ENCODE data around the gene NPW. TPM values are rescaled to one million over a fixed set of nuclear protein-coding genes. Genes with fewer than 3 reads are reported as not detected.

NPW gene
- total RNA-seq, 4 donors from 2014 or later: 2.8 to 9.1 TPM; not detected in 2

DNA sequence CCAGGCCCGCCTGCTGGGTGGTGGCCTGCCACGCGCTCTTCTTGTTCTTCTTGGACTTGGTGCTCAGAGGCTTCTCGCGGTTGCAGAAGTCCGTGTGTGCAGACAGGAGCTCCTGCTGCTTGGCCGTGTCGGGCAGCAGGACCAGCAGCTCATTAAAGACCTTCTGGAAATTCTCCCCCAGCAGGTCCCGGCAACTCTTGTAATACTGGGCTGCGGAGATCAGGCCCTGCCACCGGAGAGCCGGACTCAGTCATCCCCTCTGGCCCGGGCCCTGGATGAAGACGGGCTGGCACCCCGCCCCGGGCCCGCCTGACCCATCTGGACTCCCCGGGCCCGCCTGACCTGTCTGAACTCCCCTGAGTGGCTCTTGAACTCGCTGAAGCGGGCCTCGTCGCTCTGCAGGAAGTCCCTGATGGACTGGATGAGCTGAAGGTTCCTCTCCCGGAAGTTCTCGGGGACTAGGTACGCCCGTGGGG is 21.2 kb upstream of the NPW start:
- Histone ChIP-seq H3K4me1 (peaks cover 0 to 6% (median 0%) of the 10 kb centered on the region in 4 donors), H3K27ac (peak overlapping the region in 1 of 4 donors; percentile 40), H3K27me3 (no peaks in the 10 kb centered on the region), H3K36me3 (peaks cover 0 to 63% (median 3%) of the 10 kb centered on the region in 3 donors), H3K9me3 (no peaks in the 10 kb centered on the region), H3K4me3 (no peak overlapping the region)
- TF ChIP-seq, protein P1, sequence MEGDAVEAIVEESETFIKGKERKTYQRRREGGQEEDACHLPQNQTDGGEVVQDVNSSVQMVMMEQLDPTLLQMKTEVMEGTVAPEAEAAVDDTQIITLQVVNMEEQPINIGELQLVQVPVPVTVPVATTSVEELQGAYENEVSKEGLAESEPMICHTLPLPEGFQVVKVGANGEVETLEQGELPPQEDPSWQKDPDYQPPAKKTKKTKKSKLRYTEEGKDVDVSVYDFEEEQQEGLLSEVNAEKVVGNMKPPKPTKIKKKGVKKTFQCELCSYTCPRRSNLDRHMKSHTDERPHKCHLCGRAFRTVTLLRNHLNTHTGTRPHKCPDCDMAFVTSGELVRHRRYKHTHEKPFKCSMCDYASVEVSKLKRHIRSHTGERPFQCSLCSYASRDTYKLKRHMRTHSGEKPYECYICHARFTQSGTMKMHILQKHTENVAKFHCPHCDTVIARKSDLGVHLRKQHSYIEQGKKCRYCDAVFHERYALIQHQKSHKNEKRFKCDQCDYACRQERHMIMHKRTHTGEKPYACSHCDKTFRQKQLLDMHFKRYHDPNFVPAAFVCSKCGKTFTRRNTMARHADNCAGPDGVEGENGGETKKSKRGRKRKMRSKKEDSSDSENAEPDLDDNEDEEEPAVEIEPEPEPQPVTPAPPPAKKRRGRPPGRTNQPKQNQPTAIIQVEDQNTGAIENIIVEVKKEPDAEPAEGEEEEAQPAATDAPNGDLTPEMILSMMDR (IDR thresholded peaks at IDR 0.05): no peak
- no peak for TF ChIP-seq POLR2A (IDR thresholded peaks at IDR 0.05)
- no peak for DNase-seq

DNA sequence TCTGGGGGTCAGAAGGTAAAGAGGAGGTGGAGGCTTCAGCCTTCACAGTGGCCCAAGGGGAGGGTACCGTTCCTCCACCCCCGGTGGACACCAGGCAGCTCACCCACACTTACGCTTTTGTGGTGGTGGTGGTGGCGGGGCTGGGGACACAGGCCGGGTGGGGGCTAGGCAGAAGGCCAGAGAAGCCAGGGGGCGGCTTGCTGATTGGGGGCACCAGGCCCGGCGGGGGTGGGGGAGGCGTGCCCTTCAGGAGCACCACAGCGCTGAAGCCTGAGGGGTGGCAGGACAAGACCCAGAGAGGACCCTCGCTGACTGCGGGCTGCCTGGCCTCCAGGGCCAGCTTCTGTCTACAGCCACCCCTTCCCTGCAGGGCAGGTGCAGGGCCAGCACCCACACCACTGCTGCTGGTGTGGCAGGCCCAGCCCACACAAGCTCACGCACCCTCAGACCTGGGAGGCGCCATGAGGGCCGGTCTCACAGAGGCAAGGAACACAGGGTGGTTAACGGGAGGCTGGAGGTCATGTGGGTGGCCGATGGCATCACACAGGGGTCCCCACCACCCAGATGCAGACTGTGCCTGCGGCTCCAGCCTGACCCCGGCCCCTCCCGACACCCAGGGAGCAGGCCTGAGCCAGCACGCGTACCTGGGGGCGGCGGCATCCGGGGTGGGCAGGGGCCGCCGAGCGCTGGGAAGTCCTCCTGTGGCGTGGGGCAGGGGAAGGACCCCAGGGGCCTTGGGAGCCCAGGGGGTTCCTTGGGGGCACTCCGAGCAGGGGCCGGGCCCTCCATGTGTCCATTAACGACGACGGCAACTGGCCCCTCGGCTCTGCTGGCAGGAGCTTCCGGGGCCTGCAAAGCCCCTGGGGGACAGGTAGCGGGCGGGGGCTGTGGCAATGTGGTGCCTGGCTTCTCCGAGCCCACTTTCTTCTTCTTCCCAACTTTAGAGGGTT is 20.5 kb upstream of the NPW start:
- peaks cover 2 to 13% (median 4%) of the 10 kb centered on the region in 4 donors for H3K4me1 ChIP-seq
- no peaks in the 10 kb centered on the region for H3K27me3 ChIP-seq
- no peaks in the 10 kb centered on the region for H3K9me3 ChIP-seq
- no peak overlapping the region for H3K27ac ChIP-seq
- peaks cover 0 to 63% (median 3%) of the 10 kb centered on the region in 3 donors for H3K36me3 ChIP-seq
- DNase-seq: no peak
- H3K4me3 ChIP-seq: no peak overlapping the region
- no peak for TF ChIP-seq POLR2A (IDR thresholded peaks at IDR 0.05)
- TF ChIP-seq, protein P1 (IDR thresholded peaks at IDR 0.05): no peak

DNA sequence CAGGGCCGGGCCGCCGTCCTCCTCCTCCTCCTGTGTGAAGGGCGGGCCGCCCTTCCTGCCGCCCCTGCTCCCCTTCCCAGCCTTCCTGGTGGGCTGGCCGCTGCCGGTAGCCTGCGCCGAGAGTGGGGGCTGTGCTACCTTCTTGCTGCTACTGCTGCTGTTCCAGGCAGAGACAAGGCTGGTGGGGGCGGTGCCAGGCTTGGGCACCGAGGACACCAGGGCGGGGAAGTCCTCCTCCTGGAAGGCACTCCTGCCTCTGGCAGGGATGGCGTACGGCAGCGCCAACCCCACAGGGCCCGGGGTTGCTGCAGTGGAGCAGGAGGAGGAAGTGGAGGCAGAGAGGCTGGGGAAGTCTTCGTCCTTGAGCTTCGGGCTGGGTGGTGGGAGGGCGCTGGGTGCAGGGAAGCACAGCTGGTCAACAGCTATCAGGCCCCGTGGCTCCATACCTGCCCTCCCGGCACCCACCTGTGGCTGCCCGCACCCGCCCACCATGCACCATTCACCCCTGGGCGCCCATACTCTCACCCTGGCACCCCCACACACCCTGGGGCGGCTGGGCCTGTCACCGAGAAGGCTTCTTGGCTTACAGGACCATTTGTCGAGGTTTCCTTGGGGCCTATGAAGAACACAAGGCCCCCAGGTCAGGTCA is 19.6 kb upstream of the NPW start:
- Histone ChIP-seq H3K9me3 (no peaks in the 10 kb centered on the region), H3K4me3 (no peak overlapping the region), H3K4me1 (peaks cover 6 to 22% (median 9%) of the 10 kb centered on the region in 4 donors), H3K27ac (no peak overlapping the region), H3K36me3 (peaks cover 0 to 63% (median 3%) of the 10 kb centered on the region in 3 donors), H3K27me3 (no peaks in the 10 kb centered on the region)
- TF ChIP-seq, protein P1 (IDR thresholded peaks at IDR 0.05): no peak
- TF ChIP-seq POLR2A (IDR thresholded peaks at IDR 0.05): no peak
- DNase-seq: no peak

DNA sequence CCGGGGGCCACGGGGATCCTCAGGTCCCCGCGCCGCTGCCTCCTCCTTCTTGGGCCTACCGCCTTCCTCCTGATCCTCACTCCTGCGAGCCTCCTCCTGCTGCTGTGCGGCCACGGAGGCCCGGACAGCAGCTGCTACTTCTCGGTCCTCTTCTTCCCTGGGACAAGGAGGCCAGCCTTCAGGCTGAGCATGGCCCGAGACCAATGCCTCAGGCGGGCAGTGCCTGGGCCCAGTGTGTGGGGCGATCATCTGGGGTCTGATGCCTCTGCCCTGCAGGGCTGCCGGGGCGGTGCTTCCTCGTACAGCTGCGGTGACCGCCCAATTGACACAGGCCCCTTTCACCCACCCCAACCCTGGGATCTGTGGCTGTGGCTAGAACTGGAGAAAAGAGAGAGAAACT is 18.6 kb upstream of the NPW start:
- H3K9me3 ChIP-seq: no peaks in the 10 kb centered on the region
- TF ChIP-seq POLR2A (IDR thresholded peaks at IDR 0.05): no peak
- peaks cover 6 to 32% (median 9%) of the 10 kb centered on the region in 4 donors for H3K4me1 ChIP-seq
- no peak overlapping the region for H3K27ac ChIP-seq
- DNase-seq: no peak
- H3K27me3 ChIP-seq: no peaks in the 10 kb centered on the region
- no peak overlapping the region for H3K4me3 ChIP-seq
- peaks cover 0 to 63% (median 3%) of the 10 kb centered on the region in 3 donors for H3K36me3 ChIP-seq

DNA sequence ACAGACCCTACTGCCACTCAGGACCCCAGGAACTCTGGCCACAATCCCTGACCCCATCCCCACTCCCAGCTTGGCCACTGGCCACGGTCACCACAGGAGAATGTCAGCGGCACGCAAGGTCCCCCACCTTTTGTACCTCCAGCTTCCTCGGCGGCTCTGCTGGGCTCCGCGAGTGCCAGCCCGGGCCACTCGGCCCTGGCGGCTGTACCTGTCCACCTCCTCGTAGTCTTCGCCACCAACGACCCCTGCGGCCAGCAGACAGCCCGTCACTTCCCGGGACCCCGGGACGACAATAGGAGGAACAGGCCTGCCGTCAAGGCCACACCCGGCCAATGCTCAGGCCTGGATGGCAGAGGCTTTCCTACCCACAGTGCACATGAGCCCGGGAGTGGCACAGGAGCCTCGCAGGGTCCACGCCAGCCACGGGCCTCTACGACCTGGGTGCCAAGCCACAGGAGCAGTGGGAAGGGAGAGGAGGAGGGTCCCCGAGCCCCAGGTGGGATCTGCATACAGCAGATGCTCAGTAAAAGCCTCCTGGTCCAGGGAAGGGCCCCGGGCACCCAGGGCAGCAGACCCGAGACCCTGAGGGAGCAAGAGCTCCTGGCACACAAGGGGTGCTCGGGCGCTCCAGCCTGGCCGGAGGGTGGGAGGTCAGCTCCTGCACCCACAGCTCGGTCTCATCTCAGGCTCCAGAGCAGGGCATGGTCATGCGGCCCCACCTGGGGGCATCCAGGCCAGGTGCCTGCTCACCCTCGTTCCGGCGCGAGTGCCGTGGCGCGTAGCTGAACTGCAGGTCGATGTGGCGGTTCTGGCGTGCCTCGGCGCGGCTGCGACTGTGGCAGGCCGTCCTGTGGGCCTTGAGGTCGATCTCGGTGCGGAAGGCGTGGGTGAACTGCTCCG is 17.9 kb upstream of the NPW start:
- TF ChIP-seq, protein P1 (IDR thresholded peaks at IDR 0.05): no peak
- TF ChIP-seq POLR2A (IDR thresholded peaks at IDR 0.05): no peak
- no peaks in the 10 kb centered on the region for H3K9me3 ChIP-seq
- H3K27ac ChIP-seq: no peak overlapping the region
- DNase-seq: no peak
- H3K27me3 ChIP-seq: no peaks in the 10 kb centered on the region
- peaks cover 6 to 34% (median 9%) of the 10 kb centered on the region in 4 donors for H3K4me1 ChIP-seq
- H3K4me3 ChIP-seq: no peak overlapping the region
- peaks cover 0 to 63% (median 3%) of the 10 kb centered on the region in 3 donors for H3K36me3 ChIP-seq

All from Peyer's patch (tissue), 4 donors.